IMR-90 (cell line): ENCODE results near the gene GFOD2. TPM values are rescaled to one million over a fixed set of nuclear protein-coding genes. Genes with fewer than 3 reads are reported as not detected.

Experiments
- ATAC-seq: fragments of 200-7000 bp; cut with Tn5 transposase; 2 replicates; pipeline ENCODE4 v1.9.1; 2020; ENCODE audit warnings: low read depth, mild to moderate bottlenecking, moderate library complexity
- BruUV-seq: library from RNA; stranded (reverse); fragments of 400-500 nt; replicated peaks from 2 replicates; lab custom pipeline; 2021; lab: Mats Ljungman, UMichigan
- CTCF ChIA-PET: fragments of 300-600 bp; formaldehyde crosslinking; extraction: SDS; loops from one replicate; lab custom pipeline; 2021; ENCODE audit warnings: antibody characterized with exemption; lab: Yijun Ruan, JAX
- POLR2A ChIA-PET: fragments of 300-600 bp; sonication (Branson Sonifier 250); formaldehyde crosslinking; loops from one replicate; lab custom pipeline; 2022; ENCODE audit warnings: antibody characterized with exemption; ENCODE audit not compliant: unreplicated experiment; lab: Charles Lee
- DNase-seq: peaks from one replicate; pipeline ENCODE4 v3.0.0; 2013
- H2AFZ ChIP-seq: replicated peaks from 2 replicates; pipeline ENCODE3; 2013; ENCODE audit warnings: low read length, mild to moderate bottlenecking; ENCODE audit not compliant: poor library complexity
- H2AK5ac ChIP-seq: 2 replicates; pipeline ENCODE4 v1.6.1; 2013; ENCODE audit warnings: low read depth, low read length, inconsistent platforms
- H2AK9ac ChIP-seq: replicated peaks from 2 replicates; pipeline ENCODE3; 2013; ENCODE audit warnings: mild to moderate bottlenecking, low read depth, low read length, moderate library complexity; ENCODE audit not compliant: poor library complexity
- H2BK120ac ChIP-seq: 2 replicates; pipeline ENCODE4 v1.6.1; 2013; ENCODE audit warnings: low read depth, low read length, inconsistent platforms
- H2BK15ac ChIP-seq: 3 replicates; pipeline ENCODE4 v1.6.1; 2013; ENCODE audit warnings: low read depth, low read length, inconsistent platforms
- H2BK20ac ChIP-seq: 2 replicates; pipeline ENCODE4 v1.6.1; 2013; ENCODE audit warnings: low read depth, mild to moderate bottlenecking, inconsistent platforms, low read length, moderate library complexity
- H2BK5ac ChIP-seq: 2 replicates; pipeline ENCODE4 v1.6.1; 2013; ENCODE audit warnings: mild to moderate bottlenecking, low read depth, low read length, inconsistent platforms; ENCODE audit not compliant: poor library complexity, severe bottlenecking
- H3K14ac ChIP-seq: replicated peaks from 2 replicates; pipeline ENCODE4 v1.6.1; 2013; ENCODE audit warnings: low read depth, low read length, inconsistent platforms
- H3K18ac ChIP-seq: 2 replicates; pipeline ENCODE4 v1.6.1; 2013; ENCODE audit warnings: low read depth, low read length, control low read depth
- H3K23ac ChIP-seq: 2 replicates; pipeline ENCODE4 v1.6.1; 2013; ENCODE audit warnings: low read depth, low read length, inconsistent platforms
- H3K27ac ChIP-seq: 2 replicates; pipeline ENCODE4 v1.5.1; 2013; ENCODE audit warnings: mild to moderate bottlenecking, control low read depth, low read length; ENCODE audit not compliant: insufficient read depth
- H3K27me3 ChIP-seq: 2 replicates; pipeline ENCODE4 v1.6.1; 2013; ENCODE audit warnings: low read length; ENCODE audit not compliant: control insufficient read depth, insufficient read depth
- H3K36me3 ChIP-seq: 2 replicates; pipeline ENCODE4 v1.6.1; 2013; ENCODE audit warnings: low read length, mixed read lengths; ENCODE audit not compliant: control insufficient read depth, insufficient read depth
- H3K4ac ChIP-seq: 2 replicates; pipeline ENCODE4 v1.6.1; 2013; ENCODE audit warnings: low read depth, low read length, inconsistent platforms
- H3K4me1 ChIP-seq: 2 replicates; pipeline ENCODE4 v1.6.1; 2013; ENCODE audit warnings: low read length, mixed read lengths; ENCODE audit not compliant: control insufficient read depth, insufficient read depth
- H3K4me2 ChIP-seq: 2 replicates; pipeline ENCODE4 v1.6.1; 2013; ENCODE audit warnings: low read depth, mild to moderate bottlenecking, control low read depth, low read length, moderate library complexity
- H3K4me3 ChIP-seq: 2 replicates; pipeline ENCODE4 v1.5.1; 2013; ENCODE audit warnings: low read depth, mild to moderate bottlenecking, control low read depth, low read length, moderate library complexity; ENCODE audit not compliant: insufficient read depth
- H3K56ac ChIP-seq: 2 replicates; pipeline ENCODE4 v1.6.1; 2013; ENCODE audit warnings: low read length, inconsistent platforms; ENCODE audit not compliant: insufficient read depth; ENCODE audit errors: extremely low read depth
- H3K79me1 ChIP-seq, 2 experiments: 2 replicates each; pipeline ENCODE4 v1.6.1; 2013; ENCODE audit warnings: low read length in 2 of 2, inconsistent platforms in 1 of 2, low read depth in 1 of 2
- H3K9ac ChIP-seq: 2 replicates; pipeline ENCODE4 v1.6.1; 2013; ENCODE audit warnings: low read depth, low read length, control low read depth
- H3K9me1 ChIP-seq: 2 replicates; pipeline ENCODE4 v1.6.1; 2013; ENCODE audit warnings: low read length, inconsistent platforms; ENCODE audit not compliant: insufficient read depth
- H3K9me3 ChIP-seq: 2 replicates; pipeline ENCODE4 v1.6.1; 2013; ENCODE audit warnings: low read length; ENCODE audit not compliant: control insufficient read depth, insufficient read depth
- H4K20me1 ChIP-seq: 2 replicates; pipeline ENCODE4 v1.6.1; 2013; ENCODE audit warnings: low read length, inconsistent platforms; ENCODE audit not compliant: insufficient read depth
- H4K5ac ChIP-seq: 2 replicates; pipeline ENCODE4 v1.6.1; 2013; ENCODE audit warnings: mild to moderate bottlenecking, low read depth, low read length, control low read depth
- H4K8ac ChIP-seq, 2 experiments: 2 replicates each; pipeline ENCODE4 v1.6.1; 2013; ENCODE audit warnings: low read depth in 2 of 2, low read length in 2 of 2, control low read depth in 1 of 2, inconsistent platforms in 1 of 2
- H4K91ac ChIP-seq: 2 replicates; pipeline ENCODE4 v1.6.1; 2013; ENCODE audit warnings: low read depth, low read length, inconsistent platforms; ENCODE audit not compliant: insufficient read depth
- BHLHE40 ChIP-seq: fragments of 150-350 bp; IDR thresholded peaks from 2 replicates; pipeline ENCODE4 v1.6.1; 2016; ENCODE audit warnings: mild to moderate bottlenecking, low read depth, low read length
- CHD1 ChIP-seq: IDR thresholded peaks from 2 replicates; pipeline ENCODE4 v1.6.1; 2012; ENCODE audit warnings: low read depth, low read length, improper control_type of control experiment
- POLR2A ChIP-seq: IDR thresholded peaks from 2 replicates; pipeline ENCODE4 v1.6.1; 2012; ENCODE audit warnings: mild to moderate bottlenecking, low read depth, low read length
- RCOR1 ChIP-seq: IDR thresholded peaks from 2 replicates; pipeline ENCODE4 v1.6.1; 2012; ENCODE audit warnings: mild to moderate bottlenecking, low read length, improper control_type of control experiment; ENCODE audit not compliant: insufficient replicate concordance
- RFX5 ChIP-seq: IDR thresholded peaks from 2 replicates; pipeline ENCODE4 v1.8.0; 2012; ENCODE audit warnings: low read depth, mild to moderate bottlenecking, low read length, moderate library complexity
- WGBS, 2 experiments: methylation state at CpG; one replicate each; pipeline versions ENCODE4 v1.1.5 to v1.1.7; 2013; ENCODE audit warnings: missing lambda C conversion rate in 2 of 2; ENCODE audit not compliant: insufficient read length in 1 of 2; ENCODE audit errors: extremely low coverage in 2 of 2; 5-methylcytosine and 5-hydroxymethylcytosine counted together
- dilution Hi-C: fragments of 300-500 bp; cut with HindIII; formaldehyde crosslinking; loops from one replicate; pipeline ENCODE4 v1.14.3; 2018; ENCODE audit warnings: low sequenced_read_pairs; ENCODE audit not compliant: unreplicated experiment
- in situ Hi-C: fragments of 300-500 bp; cut with MboI; formaldehyde crosslinking; loops from 3 replicates; pipeline ENCODE4 v1.14.3; 2019; ENCODE audit warnings: low sequenced_read_pairs, inconsistent platforms, mixed read lengths
- intact Hi-C: fragments of 100-400 bp; cut with micrococcal nuclease; formaldehyde crosslinking; loops from 2 replicates; pipeline ENCODE4 v1.10.0; 2022
- polyA plus RNA-seq, 3 experiments: library from polyadenylated mRNA; depleted of rRNA; stranded (reverse); fragments of >200 nt; gene quantifications; 2 replicates each; pipeline ENCODE4 v1.2.3, GENCODE V29; 2012; ENCODE audit warnings: low replicate concordance in 1 of 3
- total RNA-seq: library from RNA; depleted of rRNA; stranded (reverse); fragments of >200 nt; gene quantifications from 2 replicates; pipeline ENCODE4 v1.2.3, GENCODE V29; 2012

The GFOD2 gene
- total and polyA plus RNA-seq, 2 of the 4 experiments (the other 2 are of a cell fraction), result 12.3 to 18.1 TPM

DNA sequence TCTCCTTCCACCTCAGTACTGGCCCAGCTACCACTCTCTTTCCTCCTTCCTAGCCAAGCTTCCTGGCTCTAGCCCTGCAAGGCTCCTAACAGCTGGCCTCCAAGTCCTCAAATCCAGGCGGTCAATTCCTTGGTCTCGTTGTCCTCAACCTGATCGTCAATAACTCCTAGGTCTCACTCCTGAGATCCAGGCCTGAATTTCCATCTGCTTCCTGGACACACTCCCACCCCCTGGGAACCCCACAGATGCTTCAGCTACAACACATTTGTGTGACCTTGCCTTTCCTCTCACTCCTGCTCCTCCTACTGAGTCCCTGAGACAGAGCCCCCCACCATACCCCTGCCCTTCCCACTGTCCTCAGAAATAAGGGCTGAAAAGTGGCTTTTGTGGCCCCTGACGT, 54.9 kb downstream of the GFOD2 start:
- H4K20me1 ChIP-seq, result peaks cover 2% of the 10 kb centered on the region
- H3K27me3 ChIP-seq, result no peaks in the 10 kb centered on the region
- no peaks in the 10 kb centered on the region for H3K9me1 ChIP-seq
- H3K79me1 ChIP-seq, result peaks cover 4 to 20% of the 10 kb centered on the region in 2 experiments
- no peak overlapping the region for H4K91ac ChIP-seq
- H3K4me1 ChIP-seq, result peaks cover 12% of the 10 kb centered on the region
- in situ Hi-C loops, result loop anchor here (10.0 kb wide), 1 partner anchor 139 kb away; the partner anchor contains the start of gene RIPOR1
- no peak overlapping the region for H3K4me3 ChIP-seq
- DNase-seq, result no peak
- H3K9me3 ChIP-seq, result no peaks in the 10 kb centered on the region
- no peak for TF ChIP-seq RCOR1
- TF ChIP-seq POLR2A, result no peak
- no peak for TF ChIP-seq BHLHE40
- TF ChIP-seq RFX5, result no peak
- no peak for TF ChIP-seq CHD1
- H2BK5ac ChIP-seq, result no peak overlapping the region
- H4K8ac ChIP-seq, result no peak overlapping the region
- H3K18ac ChIP-seq, result no peak overlapping the region
- no peak overlapping the region for H2BK20ac ChIP-seq
- no peak overlapping the region for H4K5ac ChIP-seq
- no peak overlapping the region for H2AFZ ChIP-seq
- no peak overlapping the region for H3K4me2 ChIP-seq
- H3K36me3 ChIP-seq, result peaks cover 2% of the 10 kb centered on the region; the same call in 1 of the 2 replicates
- intact Hi-C loops, result no loop called here
- H3K4ac ChIP-seq, result no peak overlapping the region
- CTCF ChIA-PET, result interaction anchor here (1.5 kb wide), 1 partner anchor 143 kb away, joined by 4 read pairs; no protein-coding TSS in a partner anchor
- no peak overlapping the region for H2BK15ac ChIP-seq
- no peak overlapping the region for H2AK5ac ChIP-seq
- H3K9ac ChIP-seq, result no peak overlapping the region
- dilution Hi-C loops, result no loop called here
- BruUV-seq, result no TSS peak
- no peak for ATAC-seq
- no peak overlapping the region for H3K14ac ChIP-seq
- H2BK120ac ChIP-seq, result no peak overlapping the region
- POLR2A ChIA-PET, result no interaction called here
- WGBS, 2 experiments, result 77% methylated on average over 3 of the region's 4 CpGs; no CpG with 5 or more reads in 1 of the 2 experiments
- H2AK9ac ChIP-seq, result no peak overlapping the region
- H3K23ac ChIP-seq, result no peak overlapping the region
- H3K56ac ChIP-seq, result no peak overlapping the region
- H3K27ac ChIP-seq, result no peak overlapping the region
